AG04449 (cell line): ENCODE data around the gene EOLA2.
"Not testable (repeated sequence)": the region's sequence is repeated elsewhere in the genome, so short reads cannot be mapped to it uniquely, and the experiment has no call there.

Experiments
- CTCF ChIA-PET: fragments of 350-600 bp; formaldehyde crosslinking; extraction: SDS; loops from one replicate; lab custom pipeline; 2021; ENCODE audit warnings: antibody characterized with exemption; lab: Yijun Ruan, JAX
- POLR2A ChIA-PET: fragments of 400-600, 350-600 bp; formaldehyde crosslinking; extraction: SDS; loops from one replicate; lab custom pipeline; 2020; ENCODE audit warnings: antibody characterized with exemption, inconsistent platforms; lab: Yijun Ruan, JAX
- DNase-seq: peaks from one replicate; pipeline ENCODE4 v3.0.0-alpha.2; 2010; ENCODE audit warnings: low read depth, low spot score
- H3K4me3 ChIP-seq: 2 replicates; pipeline ENCODE4 v1.5.1; 2011; ENCODE audit warnings: low read depth, mild to moderate bottlenecking, control low read depth, low read length
- TF ChIP-seq, protein P1 (sequence below): IDR thresholded peaks from one replicate; pipeline ENCODE4 v1.5.1; 2011; ENCODE audit warnings: mild to moderate bottlenecking, moderate library complexity, low read length, control low read depth, inconsistent platforms; ENCODE audit not compliant: insufficient read depth; ENCODE audit errors: missing control alignments

The EOLA2 gene

DNA sequence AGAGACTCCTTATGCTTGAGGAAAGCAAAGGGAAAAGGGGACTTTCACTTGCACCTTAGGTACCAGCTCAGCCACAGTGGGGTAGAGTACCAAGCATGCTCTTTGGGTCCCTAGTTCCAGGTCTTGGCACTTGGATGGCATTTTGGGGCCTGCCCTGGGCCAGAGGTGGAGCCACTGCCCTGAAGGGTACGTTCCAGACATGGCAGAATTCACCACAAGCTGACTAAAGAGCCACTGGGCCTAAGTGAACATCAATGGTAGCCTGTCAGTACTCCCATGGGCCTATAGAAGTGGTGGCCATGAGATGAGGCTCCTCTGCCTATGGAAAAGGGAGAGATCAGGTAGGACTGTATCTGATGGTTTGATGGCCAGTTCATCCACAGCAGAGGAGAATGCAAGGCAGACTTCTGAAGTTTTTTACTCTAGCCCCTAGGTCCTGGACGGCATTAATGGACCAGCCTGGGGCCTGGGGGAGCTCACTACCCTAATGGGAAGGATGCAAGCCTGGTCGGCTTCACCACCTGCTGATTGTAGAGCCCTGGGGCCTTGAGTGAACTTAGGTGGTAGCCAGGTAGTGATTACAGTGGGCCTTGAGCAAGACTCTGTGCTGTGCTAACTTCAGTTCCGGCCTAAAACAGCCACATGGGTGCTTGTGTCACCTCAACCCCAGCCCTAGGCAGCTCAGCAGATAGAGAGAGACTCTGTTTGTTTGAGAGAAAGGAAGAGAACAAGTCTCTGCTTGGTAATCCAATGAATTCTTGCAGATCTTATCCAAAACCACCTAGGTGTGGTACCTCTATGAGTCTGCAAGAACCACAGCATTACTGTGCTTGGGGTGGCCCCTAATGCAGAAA is 28.7 kb downstream of the EOLA2 start:
- CTCF ChIA-PET: no interaction called here

DNA sequence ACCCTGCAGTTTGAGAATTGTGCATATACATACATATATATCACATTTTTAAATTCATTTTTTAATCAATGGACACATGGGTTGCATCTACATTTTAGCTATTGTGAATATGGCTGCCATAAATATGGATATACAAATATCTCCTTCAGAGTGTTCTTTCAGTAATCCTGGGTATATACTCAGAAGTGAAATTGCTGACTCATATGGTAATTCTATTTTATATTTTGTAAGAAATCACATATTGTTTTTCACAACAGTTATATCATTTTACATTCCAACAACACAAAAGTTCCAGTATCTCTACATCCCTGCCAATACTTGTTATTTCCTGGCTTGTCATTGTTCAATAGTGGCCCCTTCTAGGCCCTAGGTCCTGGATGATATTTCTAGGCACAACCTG is 29.6 kb downstream of the EOLA2 start:
- no peak for DNase-seq
- H3K4me3 ChIP-seq: no peak overlapping the region
- CTCF ChIA-PET: no interaction called here
- TF ChIP-seq, protein P1, sequence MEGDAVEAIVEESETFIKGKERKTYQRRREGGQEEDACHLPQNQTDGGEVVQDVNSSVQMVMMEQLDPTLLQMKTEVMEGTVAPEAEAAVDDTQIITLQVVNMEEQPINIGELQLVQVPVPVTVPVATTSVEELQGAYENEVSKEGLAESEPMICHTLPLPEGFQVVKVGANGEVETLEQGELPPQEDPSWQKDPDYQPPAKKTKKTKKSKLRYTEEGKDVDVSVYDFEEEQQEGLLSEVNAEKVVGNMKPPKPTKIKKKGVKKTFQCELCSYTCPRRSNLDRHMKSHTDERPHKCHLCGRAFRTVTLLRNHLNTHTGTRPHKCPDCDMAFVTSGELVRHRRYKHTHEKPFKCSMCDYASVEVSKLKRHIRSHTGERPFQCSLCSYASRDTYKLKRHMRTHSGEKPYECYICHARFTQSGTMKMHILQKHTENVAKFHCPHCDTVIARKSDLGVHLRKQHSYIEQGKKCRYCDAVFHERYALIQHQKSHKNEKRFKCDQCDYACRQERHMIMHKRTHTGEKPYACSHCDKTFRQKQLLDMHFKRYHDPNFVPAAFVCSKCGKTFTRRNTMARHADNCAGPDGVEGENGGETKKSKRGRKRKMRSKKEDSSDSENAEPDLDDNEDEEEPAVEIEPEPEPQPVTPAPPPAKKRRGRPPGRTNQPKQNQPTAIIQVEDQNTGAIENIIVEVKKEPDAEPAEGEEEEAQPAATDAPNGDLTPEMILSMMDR: no peak
- POLR2A ChIA-PET: no interaction called here

More for the DNA sequence above, 28.7 kb downstream of the EOLA2 start:
- DNase-seq: no peak
- POLR2A ChIA-PET: no interaction called here
- no peak overlapping the region for H3K4me3 ChIP-seq
- TF ChIP-seq, protein P1: no peak

DNA sequence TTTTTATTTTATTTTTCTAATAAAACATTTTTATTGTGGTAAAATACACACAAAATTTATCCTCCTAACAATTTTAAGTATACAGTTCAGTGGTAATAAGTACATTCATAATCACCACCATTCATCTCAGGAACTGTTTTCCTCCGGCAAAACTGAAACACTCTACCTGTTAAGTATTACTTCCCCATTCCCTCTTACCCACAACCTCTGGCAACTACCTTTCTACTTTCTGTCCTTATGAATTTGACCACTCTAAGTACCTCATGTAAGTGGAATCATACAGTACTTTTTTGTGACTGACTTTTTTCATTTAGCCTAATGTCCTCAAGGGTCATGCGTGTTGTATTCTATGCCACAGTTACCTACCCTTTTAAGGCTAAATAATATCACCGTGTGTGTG is 30.0 kb downstream of the EOLA2 start:
- ChIA-PET POLR2A (no interaction called here), CTCF (no interaction called here)
- TF ChIP-seq, protein P1: no peak
- H3K4me3 ChIP-seq: no peak overlapping the region
- no peak for DNase-seq

DNA sequence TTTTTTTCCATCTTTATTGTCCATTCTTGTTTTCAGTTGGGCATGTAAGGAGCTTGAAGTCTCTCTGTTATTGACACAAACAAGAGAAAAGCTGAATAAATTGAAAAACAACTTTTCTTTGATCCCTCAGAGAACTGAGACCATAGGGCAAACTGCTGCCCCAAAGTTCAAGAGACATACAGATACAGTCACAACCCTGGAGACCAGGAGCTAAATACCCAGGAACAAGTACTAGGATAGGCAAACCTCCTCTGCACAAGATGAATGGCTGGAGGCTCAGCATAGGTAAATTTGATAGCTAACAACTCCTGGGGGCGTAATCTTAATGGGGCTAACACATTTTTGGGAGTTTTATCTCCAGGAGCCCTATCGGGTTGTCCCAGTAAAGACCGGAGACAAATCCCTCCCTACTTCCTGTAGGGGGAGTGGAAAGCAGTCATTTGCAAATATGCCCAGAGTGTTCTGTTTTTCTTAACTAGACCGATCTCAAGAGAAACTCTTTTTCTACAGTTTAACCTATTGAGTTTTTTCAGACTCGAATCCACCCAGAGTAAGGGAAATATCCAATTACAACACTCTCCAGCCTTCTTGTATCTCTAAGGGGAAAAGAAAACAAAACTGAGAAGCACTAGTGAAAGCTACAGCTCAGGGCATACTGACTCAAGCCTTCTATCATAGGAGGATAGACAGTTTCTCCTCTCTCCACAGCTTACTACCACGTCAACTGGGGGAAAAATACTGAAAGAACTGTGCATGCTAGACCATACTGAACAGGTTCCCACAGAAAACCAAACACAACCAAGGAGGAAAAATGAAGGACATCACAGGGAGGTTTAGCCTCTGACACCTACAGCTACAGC is 34.2 kb downstream of the EOLA2 start:
- ChIA-PET CTCF (interaction anchor here (2.3 kb wide), 1 partner anchor 34 kb away, joined by 6 read pairs; the partner anchor contains the start of gene EOLA2), POLR2A (no interaction called here)
- no peak for DNase-seq
- TF ChIP-seq, protein P1: no peak
- H3K4me3 ChIP-seq: no peak overlapping the region

DNA sequence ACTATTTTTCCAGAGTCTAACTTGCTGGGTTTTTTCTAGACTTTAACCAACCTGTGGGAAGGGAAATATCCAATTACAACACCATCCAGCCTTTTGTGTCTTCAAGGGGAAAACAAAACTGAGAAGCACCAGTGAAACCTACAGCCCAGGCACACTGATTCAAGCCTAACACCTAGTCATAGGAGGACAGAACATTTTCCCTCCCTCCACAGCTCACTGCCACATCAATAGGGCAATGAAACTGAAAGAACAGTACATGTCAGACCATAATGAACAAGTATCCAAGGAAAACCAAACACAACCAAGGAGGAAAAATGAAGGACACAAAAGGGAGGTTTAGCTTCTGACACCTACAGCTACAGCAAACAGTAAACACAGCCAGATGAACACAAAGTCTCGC is 39.7 kb downstream of the EOLA2 start:
- CTCF ChIA-PET: no interaction called here
- POLR2A ChIA-PET: no interaction called here
- TF ChIP-seq, protein P1: no peak
- H3K4me3 ChIP-seq: no peak overlapping the region
- no peak for DNase-seq

DNA sequence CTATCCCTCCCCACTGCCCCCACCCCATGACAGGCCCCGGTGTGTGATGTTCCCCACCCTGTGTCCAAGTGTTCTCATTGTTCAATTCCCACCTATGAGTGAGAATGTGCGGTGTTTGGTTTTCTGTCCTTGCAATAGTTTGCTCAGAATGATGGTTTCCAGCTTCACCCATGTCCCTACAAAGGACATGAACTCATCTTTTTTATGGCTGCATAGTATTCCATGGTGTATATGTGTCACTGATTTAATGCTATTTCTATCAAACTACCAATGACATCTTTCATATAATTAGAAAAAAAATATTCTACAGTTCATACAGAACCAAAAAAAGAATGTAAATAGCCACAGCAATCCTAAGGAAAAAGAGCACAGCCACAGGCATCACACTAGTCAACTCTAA is 47.5 kb downstream of the EOLA2 start:
- POLR2A ChIA-PET, CTCF ChIA-PET, DNase-seq: not testable (repeated sequence)

More for the DNA sequence above, 47.5 kb downstream of the EOLA2 start:
- not testable (repeated sequence) for H3K4me3 ChIP-seq
